Measurements from ENCODE around the gene KCNQ1OT1.

KCNQ1OT1 gene

DNA sequence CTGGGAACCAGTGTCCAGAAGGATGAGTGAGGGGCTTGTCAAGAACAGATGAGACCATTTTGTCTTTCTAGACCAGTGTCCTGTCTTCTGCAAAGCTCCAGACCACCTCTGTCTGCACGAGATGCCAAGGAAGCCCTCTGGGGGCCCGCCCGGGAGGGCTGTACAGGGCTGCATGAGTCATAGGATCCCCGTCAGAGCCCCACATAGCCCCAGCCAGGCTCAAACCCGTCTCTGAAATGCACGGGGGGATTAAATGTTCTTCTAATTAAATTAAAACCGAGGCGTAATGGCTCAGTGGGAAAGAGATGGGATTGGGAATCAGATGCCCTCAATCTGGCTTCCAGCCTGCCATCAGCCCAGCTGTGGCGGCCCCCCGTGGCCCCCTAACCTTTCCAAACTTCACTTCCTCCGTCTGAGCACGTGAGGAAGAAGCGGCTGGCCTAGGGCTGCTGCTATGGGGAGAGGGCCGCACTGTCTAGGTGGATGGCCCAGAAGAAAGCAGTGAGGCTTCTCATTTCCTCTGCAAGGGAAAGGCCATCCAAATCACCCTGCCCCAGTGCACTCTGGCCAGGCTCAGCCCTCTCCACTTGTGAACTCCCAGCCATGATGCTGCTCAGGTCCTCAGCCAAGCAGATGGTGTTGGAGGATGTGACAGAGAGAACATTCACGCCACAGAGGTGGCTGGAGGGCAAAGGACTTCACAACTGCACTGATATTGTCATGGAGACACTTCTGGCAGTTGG lies 32.8 kb downstream of the KCNQ1OT1 start:
- no peak for DNase-seq (ENCODE audit: low spot score)

DNA sequence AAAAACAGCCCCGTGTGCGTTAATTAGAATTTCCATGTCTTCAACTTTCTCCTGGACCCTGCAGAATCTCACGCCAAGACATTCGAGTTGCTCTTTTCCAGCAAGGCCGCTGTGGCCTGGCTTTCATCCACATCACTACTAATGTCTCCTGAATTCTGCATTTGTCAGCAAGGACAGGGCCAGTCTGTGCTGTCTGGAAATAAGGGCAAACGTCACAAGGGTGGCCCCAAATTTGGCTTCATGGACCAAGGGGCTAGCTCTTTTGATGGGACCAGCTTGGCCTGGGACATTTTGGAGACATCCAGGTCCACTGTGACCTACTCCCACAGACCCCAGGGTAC lies 33.4 kb downstream of the KCNQ1OT1 start:
- no peak for DNase-seq (ENCODE audit: low spot score)

GRCh38 chr11:2665526-2666400 lies 34.0 kb downstream of the KCNQ1OT1 start:
- no peak for DNase-seq (ENCODE audit: low spot score)

DNA sequence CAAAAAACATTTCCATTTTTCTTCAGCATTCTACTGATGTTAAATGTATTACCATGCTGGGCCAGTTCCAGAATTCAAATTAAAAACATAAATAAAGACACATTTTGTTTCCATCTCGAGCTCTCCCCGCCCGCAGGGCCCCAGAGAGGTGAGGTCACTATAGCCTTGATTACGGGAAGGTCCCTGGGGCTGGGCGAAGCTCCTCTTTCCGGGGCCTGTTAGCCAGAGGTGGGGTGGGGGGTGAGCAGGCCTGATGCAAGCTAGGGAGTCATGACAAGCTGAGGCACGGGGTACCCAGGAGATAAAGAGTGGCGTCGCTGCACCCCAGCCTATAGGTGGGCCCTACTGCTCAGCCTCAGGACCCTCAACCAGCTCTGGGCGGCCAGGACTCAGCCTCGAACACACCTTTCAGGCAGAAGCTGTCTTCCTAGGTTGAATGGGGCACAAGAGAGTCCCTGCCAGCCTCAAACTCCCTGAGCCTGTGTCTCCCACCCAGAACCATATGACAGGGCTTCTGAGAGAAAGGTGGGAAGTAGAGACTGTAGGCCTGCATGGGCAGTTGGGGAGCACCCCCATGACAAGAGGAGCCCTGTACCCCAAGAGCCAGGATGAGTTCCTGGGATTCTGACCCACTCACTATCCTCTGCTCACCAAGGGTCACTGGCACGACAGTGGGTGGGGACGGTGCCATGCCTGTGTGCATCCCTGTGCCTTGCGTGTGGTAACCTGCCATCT lies 34.8 kb downstream of the KCNQ1OT1 start:
- DNase-seq (ENCODE audit: low spot score): no peak

- DNase-seq (ENCODE audit: low spot score): no peak
Measured at GRCh38 chr11:2664376-2664775, 35.4 kb downstream of the KCNQ1OT1 start.

DNA sequence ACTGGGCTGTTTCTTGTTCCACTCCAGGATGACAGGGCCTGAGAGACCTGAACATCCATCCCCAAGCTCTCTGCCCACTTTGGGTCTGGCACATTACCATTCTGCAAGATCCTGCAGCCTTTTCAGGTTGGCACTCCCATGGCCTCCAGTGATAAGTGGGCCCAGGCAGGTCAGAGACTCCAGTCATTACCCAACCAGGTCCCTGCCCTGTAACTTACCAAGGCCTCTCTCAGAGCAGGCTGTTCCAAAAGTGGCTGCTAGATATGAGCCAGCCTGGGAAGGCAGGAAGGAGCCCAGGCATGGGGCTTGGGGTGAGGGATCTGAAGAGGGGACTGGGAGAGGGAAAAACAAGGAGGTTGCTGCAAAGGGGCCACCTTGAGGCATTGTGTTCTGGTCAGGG lies 35.9 kb downstream of the KCNQ1OT1 start:
- DNase-seq (ENCODE audit: low spot score): no peak

DNA sequence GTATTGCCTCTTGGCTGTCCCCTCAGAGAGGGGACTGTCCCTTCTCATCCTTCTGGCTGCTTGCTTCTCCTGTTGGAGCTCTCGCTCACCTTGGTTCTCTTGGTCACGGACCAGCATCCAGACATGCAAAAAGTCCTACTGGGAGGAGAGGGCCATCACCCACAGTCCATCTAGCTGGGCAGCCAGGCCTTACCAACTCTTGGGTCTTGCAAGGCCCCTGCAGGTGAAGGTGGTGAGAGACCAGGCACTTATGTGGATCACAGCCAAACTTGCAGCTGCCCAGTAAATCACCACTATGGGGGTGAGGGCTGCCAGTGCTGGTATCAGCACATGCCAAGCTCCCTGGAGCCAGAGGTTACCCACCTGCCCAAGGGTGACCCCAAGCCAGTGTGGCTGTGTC lies 36.3 kb downstream of the KCNQ1OT1 start:
- no peak for DNase-seq (ENCODE audit: low spot score)

DNA sequence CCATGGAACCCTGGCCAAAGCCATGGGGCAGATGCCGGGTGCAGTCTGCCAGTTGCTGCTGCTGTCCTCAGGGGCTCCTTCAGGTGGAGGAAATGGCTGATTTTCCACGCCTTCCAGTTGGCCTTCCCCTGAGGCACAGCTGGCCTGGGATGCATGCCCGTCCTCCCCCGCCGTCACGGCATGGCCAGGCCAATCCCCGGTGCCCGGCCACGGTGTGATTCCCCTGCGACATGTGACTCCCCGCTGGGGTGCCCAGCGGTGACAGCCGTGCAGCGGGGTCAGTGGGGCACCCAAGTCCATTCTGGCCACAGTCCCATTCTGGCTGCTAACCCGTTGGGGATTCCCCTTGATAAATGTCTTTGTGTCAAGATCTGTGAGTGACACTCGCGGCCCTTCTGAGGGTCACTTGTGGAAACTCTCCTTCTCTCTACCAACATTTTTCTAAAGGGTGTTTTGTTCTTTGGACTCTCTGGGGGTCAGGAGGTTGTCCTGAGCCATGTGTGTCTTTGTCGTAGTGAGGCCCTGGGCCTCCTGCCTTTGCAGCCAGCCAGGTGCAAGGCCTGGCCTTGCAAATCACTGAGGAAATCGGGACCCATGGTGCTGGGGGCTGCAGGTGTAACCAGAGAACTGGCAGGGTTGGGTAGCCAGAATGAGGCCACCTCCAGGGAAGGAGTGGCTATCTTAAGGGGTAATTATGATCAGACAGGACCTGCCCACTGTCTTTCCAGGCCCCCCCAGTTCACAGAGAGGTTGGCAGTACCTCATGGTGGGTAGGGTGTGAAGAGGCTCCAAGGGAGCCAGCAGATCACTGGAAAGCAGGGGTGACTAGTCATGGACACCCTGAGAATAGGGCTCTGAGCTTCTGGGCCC lies 37.1 kb downstream of the KCNQ1OT1 start:
- DNase-seq (ENCODE audit: low spot score): no peak

- DNase-seq (ENCODE audit: low spot score): no peak
Measured at GRCh38 chr11:2662024-2662312, 37.8 kb downstream of the KCNQ1OT1 start.

DNA sequence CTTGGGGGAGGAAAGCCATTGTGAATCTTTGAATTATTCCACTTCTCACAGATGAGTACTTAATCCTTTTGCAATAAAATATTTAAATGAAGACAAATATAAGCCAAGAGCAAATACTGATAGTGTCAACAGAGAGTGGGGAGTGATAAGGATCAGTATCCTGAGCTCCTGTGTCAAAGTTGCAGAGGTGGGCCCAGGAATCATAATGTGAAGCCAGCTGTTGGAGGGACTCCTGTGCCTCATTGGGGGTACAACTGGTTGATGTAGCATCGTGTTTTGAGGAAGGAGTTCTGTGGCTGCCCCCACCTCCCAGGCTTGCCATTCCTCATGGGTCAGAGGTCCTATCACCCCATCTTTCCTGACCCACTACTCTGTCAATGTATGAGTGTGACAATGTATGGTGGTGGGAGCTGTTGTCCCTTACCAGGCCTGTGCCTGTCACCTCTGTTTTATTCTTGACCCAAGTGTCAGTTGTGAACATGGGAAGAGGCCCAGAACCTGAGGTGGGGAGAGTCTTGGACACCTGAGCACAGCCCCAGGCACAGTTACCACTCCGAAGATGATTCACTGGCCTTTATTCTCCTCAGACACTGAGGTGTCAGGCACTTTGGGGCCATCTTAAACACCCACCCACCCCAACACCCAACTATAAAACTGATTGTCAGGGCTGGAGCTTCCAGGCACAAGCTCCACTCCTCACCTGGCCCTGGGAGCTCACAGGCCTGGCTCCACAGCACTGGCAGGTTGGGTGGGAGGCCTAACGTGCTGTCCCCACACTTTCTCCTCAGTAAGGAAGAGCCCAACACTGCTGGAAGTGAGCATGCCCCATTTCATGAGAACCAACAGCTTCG lies 38.4 kb downstream of the KCNQ1OT1 start:
- DNase-seq (ENCODE audit: low spot score): no peak

- no peak for DNase-seq (ENCODE audit: low spot score)
Measured at GRCh38 chr11:2660357-2660939, 39.3 kb downstream of the KCNQ1OT1 start.

DNA sequence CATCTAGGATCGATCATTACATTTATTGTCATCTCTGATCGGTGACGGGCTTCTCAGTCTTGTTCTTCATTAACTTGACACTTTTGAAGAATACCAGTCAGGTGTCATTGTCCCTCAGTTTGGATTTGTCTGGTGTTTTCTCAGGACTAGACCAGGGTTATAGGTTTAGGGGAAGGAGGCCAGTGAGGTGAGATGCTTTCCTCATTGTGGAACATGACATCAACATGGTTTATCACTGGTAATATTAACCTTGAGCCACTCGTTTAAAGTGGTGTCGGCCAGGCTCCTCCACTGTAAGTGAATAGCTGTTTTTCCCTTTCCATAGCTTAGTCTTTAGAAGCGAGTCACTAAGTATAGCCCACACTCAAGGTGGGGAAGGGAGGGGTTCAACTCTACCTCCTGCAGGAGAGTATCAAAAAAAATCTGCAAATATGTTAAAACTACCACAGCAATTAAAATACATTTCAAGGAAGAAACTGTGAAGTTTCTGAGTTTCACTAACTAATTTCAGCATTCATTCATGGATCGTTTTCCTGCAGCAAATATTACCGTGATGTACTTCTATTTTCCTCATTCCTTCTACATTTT lies 42.0 kb downstream of the KCNQ1OT1 start:
- DNase-seq (ENCODE audit: low spot score): no peak

- DNase-seq (ENCODE audit: low spot score): no peak
Measured at GRCh38 chr11:2656859-2657258, 42.9 kb downstream of the KCNQ1OT1 start.

DNA sequence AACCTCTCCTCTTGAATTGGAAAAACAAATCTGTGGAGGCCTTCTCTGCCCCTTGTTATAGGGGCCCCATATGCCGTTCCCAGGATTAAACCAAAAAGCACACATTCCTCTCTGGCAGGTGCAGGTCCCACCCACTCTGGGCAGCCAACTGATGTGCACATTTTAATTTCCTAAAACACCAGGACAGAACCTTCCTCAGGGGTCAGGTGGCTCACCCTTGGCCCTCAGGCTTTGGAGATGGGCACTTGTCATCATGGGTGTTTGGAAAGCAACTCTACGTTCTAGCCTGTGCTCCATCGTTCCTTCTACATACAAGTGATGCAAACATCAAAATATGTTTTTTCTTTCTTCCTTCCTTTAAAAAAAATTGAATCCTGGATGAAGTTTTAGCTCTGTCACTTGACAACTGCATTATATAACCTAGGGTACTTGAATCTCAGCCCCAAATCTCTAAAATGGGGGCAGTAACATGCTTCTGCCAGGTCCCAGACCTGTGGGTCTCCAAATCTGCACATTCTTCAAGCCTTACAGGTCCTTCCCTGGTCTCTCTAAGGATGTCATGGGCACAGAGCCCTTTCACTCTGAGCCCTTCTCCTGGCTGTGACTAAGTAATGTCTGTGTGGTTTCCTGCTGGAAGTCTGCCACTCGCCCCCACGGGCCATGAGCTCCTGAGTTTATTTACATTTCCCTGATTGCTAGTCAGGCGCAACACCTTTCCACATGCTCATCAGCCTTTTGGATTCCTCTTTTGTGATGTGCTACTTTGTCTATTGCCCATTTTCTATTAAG lies 43.8 kb downstream of the KCNQ1OT1 start:
- DNase-seq (ENCODE audit: low spot score): peak; percentile 4

- DNase-seq (ENCODE audit: low spot score): peak; percentile 3
Measured at GRCh38 chr11:2655016-2655719, 44.6 kb downstream of the KCNQ1OT1 start.

DNA sequence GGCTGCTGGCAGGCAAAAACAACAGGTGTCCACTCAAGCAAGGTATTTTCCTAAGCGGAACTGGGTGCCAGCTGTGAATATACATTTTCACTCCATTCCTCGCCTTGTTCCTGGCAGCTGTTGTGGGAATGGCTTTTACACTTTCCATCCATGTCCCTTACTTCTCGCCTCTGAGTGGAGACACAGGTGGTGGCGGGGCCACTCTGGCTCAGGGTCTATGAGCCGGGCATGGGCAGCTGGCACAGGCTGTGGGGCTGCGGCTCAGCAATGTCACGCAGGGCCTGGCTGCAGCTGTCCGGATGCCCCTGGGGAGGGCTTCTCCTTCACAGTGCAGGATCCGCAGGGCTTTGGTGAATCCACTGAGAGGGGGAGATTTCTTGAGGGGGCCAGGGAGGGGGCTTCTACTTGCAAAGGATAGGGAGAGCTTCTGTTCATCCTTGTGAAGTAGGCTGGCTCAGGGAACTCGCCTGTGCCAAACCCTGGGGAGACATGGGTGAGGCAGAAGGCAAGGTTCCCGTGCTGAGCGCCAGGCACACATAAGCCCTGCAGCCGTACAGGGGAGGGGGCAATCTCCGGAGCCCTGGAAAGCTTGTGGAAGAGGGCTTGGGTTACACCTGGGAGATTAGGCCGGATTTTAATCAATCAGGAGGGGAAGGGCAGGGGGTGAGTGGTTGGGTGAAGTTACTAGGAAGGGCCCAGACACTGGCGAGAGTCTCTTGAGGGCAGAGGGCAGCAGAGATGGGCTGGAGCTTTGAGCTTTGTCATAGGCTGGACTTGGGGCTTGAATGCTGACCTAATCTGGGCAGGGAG lies 45.7 kb downstream of the KCNQ1OT1 start:
- peak; percentile 5 for DNase-seq (ENCODE audit: low spot score)

- no peak for DNase-seq (ENCODE audit: low spot score)
Measured at GRCh38 chr11:2653198-2653551, 46.6 kb downstream of the KCNQ1OT1 start.

Measured in iPS-NIHi11 (cell line).